K562 (cell line): ENCODE measurements around the gene SLC5A5. TPM values are rescaled to one million over a fixed set of nuclear protein-coding genes. Genes with fewer than 3 reads are reported as not detected.

Experiments
- ARHGAP35 ChIP-seq: fragments of 450-650 bp; IDR thresholded peaks from 2 replicates; pipeline ENCODE4 v1.6.1; 2018; ENCODE audit not compliant: partially characterized antibody
- E2F6 ChIP-seq, 2 experiments: IDR thresholded peaks; 2 replicates each; pipeline ENCODE4 v1.6.1; 2011; ENCODE audit warnings: borderline replicate concordance in 1 of 2, control low read depth in 1 of 2, low read depth in 1 of 2, low read length in 1 of 2, mild to moderate bottlenecking in 1 of 2, mixed read lengths in 1 of 2, moderate library complexity in 1 of 2; ENCODE audit not compliant: insufficient read depth in 1 of 2, insufficient read length in 1 of 2, poor library complexity in 1 of 2, severe bottlenecking in 1 of 2; ENCODE audit errors: extremely low read depth in 1 of 2
- EHMT2 ChIP-seq: fragments of 450-650 bp; IDR thresholded peaks from 2 replicates; pipeline ENCODE4 v1.6.1; 2018; ENCODE audit warnings: antibody characterized with exemption
- GTF2E2 ChIP-seq: fragments of 200-800 bp; sonication (Bioruptor generic); IDR thresholded peaks from 2 replicates; pipeline ENCODE4 v1.6.1; 2016; ENCODE audit warnings: missing genetic modification characterization, missing compliant biosample characterization
- IFI16 ChIP-seq: fragments of 250-450 bp; sonication (Bioruptor Pico); IDR thresholded peaks from 2 replicates; pipeline ENCODE4 v2.1.2; 2022; ENCODE audit warnings: mild to moderate bottlenecking, inconsistent platforms
- LCOR ChIP-seq: sonication (generic); formaldehyde crosslinking; IDR thresholded peaks from 2 replicates; pipeline ENCODE4 v1.8.0; 2022; ENCODE audit warnings: mild to moderate bottlenecking, missing genetic modification reagents
- LEF1 ChIP-seq: fragments of 450-650 bp; IDR thresholded peaks from 2 replicates; pipeline ENCODE4 v1.6.1; 2016; ENCODE audit warnings: mild to moderate bottlenecking
- MTA2 ChIP-seq: fragments of 450-650 bp; IDR thresholded peaks from 2 replicates; pipeline ENCODE4 v1.6.1; 2016; ENCODE audit warnings: low read depth
- NFIX ChIP-seq: fragments of 250-450 bp; sonication (Bioruptor Pico); IDR thresholded peaks from 2 replicates; pipeline ENCODE4 v1.4.0; 2020; ENCODE audit warnings: low read depth, mild to moderate bottlenecking, moderate library complexity
- POU5F1 ChIP-seq: fragments of 150-350 bp; IDR thresholded peaks from 2 replicates; pipeline ENCODE4 v1.6.1; 2014; ENCODE audit warnings: borderline replicate concordance, low read length, low read depth, mild to moderate bottlenecking; ENCODE audit not compliant: partially characterized antibody
- PTTG1 ChIP-seq: fragments of 450-650 bp; IDR thresholded peaks from 2 replicates; pipeline ENCODE4 v1.6.1; 2016; ENCODE audit warnings: low read depth, mild to moderate bottlenecking, missing genetic modification characterization, missing compliant biosample characterization
- SRSF3 ChIP-seq: fragments of 200-400 bp; formaldehyde crosslinking; IDR thresholded peaks from 2 replicates; pipeline ENCODE4 v1.6.1; 2016; ENCODE audit warnings: mild to moderate bottlenecking, low read length, moderate library complexity; ENCODE audit not compliant: insufficient read depth
- STAG1 ChIP-seq: sonication (generic); formaldehyde crosslinking; IDR thresholded peaks from 2 replicates; pipeline ENCODE4 v1.5.0; 2020; ENCODE audit warnings: missing genetic modification reagents, borderline replicate concordance
- STAT5B ChIP-seq: fragments of 250-450 bp; sonication (Bioruptor Pico); IDR thresholded peaks from 2 replicates; pipeline ENCODE4 v1.8.0; 2021; ENCODE audit warnings: mild to moderate bottlenecking, inconsistent platforms
- UBTF ChIP-seq, 2 experiments: IDR thresholded peaks; 2 replicates each; pipeline ENCODE4 v1.6.1; 2012; ENCODE audit warnings: improper control_type of control experiment in 2 of 2, low read depth in 2 of 2, low read length in 2 of 2, borderline replicate concordance in 1 of 2
- ZNF436 ChIP-seq: fragments of 250-450, 450-650 bp; sonication (Bioruptor Pico); formaldehyde crosslinking; IDR thresholded peaks from 2 replicates; pipeline ENCODE4 v1.7.0; 2020; ENCODE audit warnings: mild to moderate bottlenecking
- polyA plus RNA-seq, 8 experiments: library from polyadenylated mRNA; depleted of rRNA in 4 of 8; stranded (reverse) in 5 of 8; unstranded in 3 of 8; fragments of >200 nt; fragmentation: Nextera tagmentation in 2 of 8; fragmentation: Illumina TruSeq in 1 of 8; extraction: Ambion mirVana in 2 of 8; extraction: Trizol in 1 of 8; gene quantifications; 2 replicates each; pipeline versions ENCODE4 v1.2.1 to v1.2.3, GENCODE V29; 2011 to 2014; ENCODE audit warnings: inconsistent platforms in 1 of 8, missing spikeins in 1 of 8
- total RNA-seq, 7 experiments: library from RNA; depleted of rRNA in 6 of 7; stranded (reverse); fragments of >200 nt in 6 of 7; fragmentation: Illumina TruSeq in 2 of 7; extraction: Trizol in 2 of 7; gene quantifications; 2 replicates each; pipeline versions ENCODE4 v1.2.1 to v1.2.3, GENCODE V29; 2011 to 2021; ENCODE audit warnings: low replicate concordance in 1 of 7
- TF ChIP-seq, protein P1 (sequence below): fragments of 250-450 bp; sonication (Bioruptor Pico); IDR thresholded peaks from 2 replicates; pipeline ENCODE4 v1.9.0; 2021; ENCODE audit warnings: mild to moderate bottlenecking, inconsistent platforms

SLC5A5 gene
- total and polyA plus RNA-seq, 9 of the 15 experiments (the other 6 are each of a cell fraction or from before 2014, with no cell fraction given) = 0.10 to 0.73 (median 0.23) TPM

GRCh38 chr19:17932485-17933338, 61.0 kb downstream of the SLC5A5 start, which contains the start of gene CCDC124 (continued):
- TF ChIP-seq UBTF (IDR thresholded peaks at IDR 0.05; ENCODE audit: borderline replicate concordance in 1 of 2, low read depth in 2 of 2, low read length in 2 of 2) = 0 out of 4 replicates have a peak, but pooled peaks of 1 of the 2 experiments have one; percentile 34
- TF ChIP-seq EHMT2 = peak; percentile 59; the same call in 1 of the 2 replicates
- no peak for TF ChIP-seq GTF2E2 (tag)
- no peak for TF ChIP-seq STAT5B (CRISPR knock-in tag)
- TF ChIP-seq ZNF436 (CRISPR knock-in tag) = no peak
- TF ChIP-seq IFI16 (CRISPR knock-in tag) = no peak
- TF ChIP-seq LEF1 = no peak
- peak; percentile 92 for TF ChIP-seq STAG1 (CRISPR knock-in tag)
- TF ChIP-seq E2F6 (IDR thresholded peaks at IDR 0.05; ENCODE audit: borderline replicate concordance in 1 of 2, extremely low read depth in 1 of 2, insufficient read depth in 1 of 2, insufficient read length in 1 of 2, low read depth in 1 of 2, low read length in 1 of 2, poor library complexity in 1 of 2, severe bottlenecking in 1 of 2) = peak in 1 of 2 experiments; percentile 53
- TF ChIP-seq SRSF3 = no peak
- TF ChIP-seq, protein P1, sequence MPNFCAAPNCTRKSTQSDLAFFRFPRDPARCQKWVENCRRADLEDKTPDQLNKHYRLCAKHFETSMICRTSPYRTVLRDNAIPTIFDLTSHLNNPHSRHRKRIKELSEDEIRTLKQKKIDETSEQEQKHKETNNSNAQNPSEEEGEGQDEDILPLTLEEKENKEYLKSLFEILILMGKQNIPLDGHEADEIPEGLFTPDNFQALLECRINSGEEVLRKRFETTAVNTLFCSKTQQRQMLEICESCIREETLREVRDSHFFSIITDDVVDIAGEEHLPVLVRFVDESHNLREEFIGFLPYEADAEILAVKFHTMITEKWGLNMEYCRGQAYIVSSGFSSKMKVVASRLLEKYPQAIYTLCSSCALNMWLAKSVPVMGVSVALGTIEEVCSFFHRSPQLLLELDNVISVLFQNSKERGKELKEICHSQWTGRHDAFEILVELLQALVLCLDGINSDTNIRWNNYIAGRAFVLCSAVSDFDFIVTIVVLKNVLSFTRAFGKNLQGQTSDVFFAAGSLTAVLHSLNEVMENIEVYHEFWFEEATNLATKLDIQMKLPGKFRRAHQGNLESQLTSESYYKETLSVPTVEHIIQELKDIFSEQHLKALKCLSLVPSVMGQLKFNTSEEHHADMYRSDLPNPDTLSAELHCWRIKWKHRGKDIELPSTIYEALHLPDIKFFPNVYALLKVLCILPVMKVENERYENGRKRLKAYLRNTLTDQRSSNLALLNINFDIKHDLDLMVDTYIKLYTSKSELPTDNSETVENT = no peak
- TF ChIP-seq ARHGAP35 = no peak
- peak; percentile 60 for TF ChIP-seq POU5F1
- TF ChIP-seq PTTG1 (tag) = peak; percentile 78
- TF ChIP-seq LCOR (CRISPR knock-in tag) = 0 out of 2 replicates have a peak, but pooled peaks have one; percentile 46
- TF ChIP-seq MTA2 = no peak
- TF ChIP-seq NFIX (CRISPR knock-in tag) = no peak
